PC-9 (cell line): ENCODE measurements around the gene NLRP1. TPM values are rescaled to one million over a fixed set of nuclear protein-coding genes. Genes with fewer than 3 reads are reported as not detected.
A peak's percentile ranks its signal among the peaks of the same experiment; 100 is the strongest.

Experiments used
- BruUV-seq: library from RNA; stranded (reverse); fragments of 400-500 nt; replicated peaks from 2 replicates; lab custom pipeline; 2021; lab: Mats Ljungman, UMichigan
- CTCF ChIA-PET: fragments of 300-600 bp; sonication (Branson Sonifier 250); formaldehyde crosslinking; loops from one replicate; lab custom pipeline; 2022; ENCODE audit warnings: antibody characterized with exemption; lab: Charles Lee
- POLR2A ChIA-PET: fragments of 300-600 bp; sonication (Branson Sonifier 250); formaldehyde crosslinking; loops from one replicate; lab custom pipeline; 2022; ENCODE audit warnings: antibody characterized with exemption; ENCODE audit not compliant: unreplicated experiment; lab: Charles Lee
- DNase-seq, 2 experiments: peaks; one replicate each; pipeline versions ENCODE4 v3.0.0 to v3.0.0-alpha.2; 2015 to 2022; ENCODE audit warnings: mixed read lengths in 1 of 2
- H2AFZ ChIP-seq: fragments of 200-600 bp; sonication (generic); 2 replicates; pipeline ENCODE4 v1.8.1; 2017; ENCODE audit warnings: antibody characterized with exemption
- H3F3A ChIP-seq: fragments of 200-600 bp; sonication (generic); 2 replicates; pipeline ENCODE4 v1.8.1; 2017; ENCODE audit warnings: antibody characterized with exemption, mild to moderate bottlenecking, low read depth; ENCODE audit not compliant: insufficient read depth
- H3K27ac ChIP-seq: fragments of 200-600 bp; sonication (generic); 2 replicates; pipeline ENCODE4 v1.6.1; 2016; ENCODE audit warnings: mixed run types
- H3K27me3 ChIP-seq: fragments of 200-600 bp; sonication (generic); 2 replicates; pipeline ENCODE4 v1.6.1; 2016; ENCODE audit warnings: low read depth, mixed run types; ENCODE audit not compliant: insufficient read depth
- H3K36me3 ChIP-seq: fragments of 200-600 bp; sonication (generic); 2 replicates; pipeline ENCODE4 v1.6.1; 2016; ENCODE audit warnings: low read depth, mixed run types
- H3K4me1 ChIP-seq: fragments of 200-600 bp; sonication (generic); replicated peaks from 2 replicates; pipeline ENCODE4 v1.6.1; 2016; ENCODE audit warnings: mixed run types; ENCODE audit not compliant: insufficient read depth
- H3K4me2 ChIP-seq: fragments of 200-600 bp; sonication (generic); 2 replicates; pipeline ENCODE4 v1.6.1; 2017; ENCODE audit warnings: mixed run types
- H3K4me3 ChIP-seq: fragments of 200-600 bp; sonication (generic); 2 replicates; pipeline ENCODE4 v1.6.1; 2016; ENCODE audit warnings: mixed run types
- H3K79me2 ChIP-seq: fragments of 200-600 bp; sonication (generic); 2 replicates; pipeline ENCODE4 v1.6.1; 2017; ENCODE audit warnings: low read depth, mixed run types
- H3K9me2 ChIP-seq: fragments of 200-600 bp; sonication (generic); 2 replicates; pipeline ENCODE4 v1.8.1; 2017; ENCODE audit warnings: mild to moderate bottlenecking; ENCODE audit not compliant: insufficient read depth
- H3K9me3 ChIP-seq: fragments of 200-600 bp; sonication (generic); 2 replicates; pipeline ENCODE4 v1.8.1; 2016; ENCODE audit warnings: low read depth; ENCODE audit not compliant: insufficient read depth
- H4K20me1 ChIP-seq: fragments of 200-600 bp; sonication (generic); 2 replicates; pipeline ENCODE4 v1.8.1; 2017; ENCODE audit not compliant: insufficient read depth
- CTCF ChIP-seq: fragments of 200-600 bp; sonication (generic); conservative IDR thresholded peaks from 2 replicates; pipeline ENCODE4 v1.6.1; 2017; ENCODE audit warnings: mixed run types, antibody characterized with exemption, mild to moderate bottlenecking, moderate library complexity
- EZH2 ChIP-seq: fragments of 200-600 bp; sonication (generic); IDR thresholded peaks from 2 replicates; pipeline ENCODE4 v1.8.0; 2017; ENCODE audit warnings: antibody characterized with exemption, low read depth
- intact Hi-C: fragments of 100-400 bp; cut with micrococcal nuclease; formaldehyde crosslinking; loops from one replicate; pipeline ENCODE4 v1.10.0; 2022; ENCODE audit not compliant: unreplicated experiment
- total RNA-seq: library from RNA; stranded (reverse); gene quantifications from 2 replicates; pipeline ENCODE4 v1.2.3, GENCODE V29; 2021

The NLRP1 gene
- total RNA-seq, 1 experiment from 2014 or later = 0.63 TPM

- Histone ChIP-seq H3K36me3 (no peaks in the 10 kb centered on the region), H3K4me1 (peaks cover 15% of the 10 kb centered on the region; the same call in 1 of the 2 replicates), H3K4me3 (no peak overlapping the region), H4K20me1 (peaks cover 43% of the 10 kb centered on the region), H3K4me2 (no peak overlapping the region), H3K9me2 (no peaks in the 10 kb centered on the region), H2AFZ (no peak overlapping the region), H3K27ac (no peak overlapping the region), H3K27me3 (no peaks in the 10 kb centered on the region), H3K79me2 (no peaks in the 10 kb centered on the region), H3F3A (peaks cover 7% of the 10 kb centered on the region), H3K9me3 (no peaks in the 10 kb centered on the region)
- CTCF ChIA-PET = interaction anchor here (0.8 kb wide), 1 partner anchor 836 kb away, joined by 3 read pairs; no protein-coding TSS in a partner anchor
- DNase-seq = no peak
- POLR2A ChIA-PET = no interaction called here
- TF ChIP-seq CTCF (no peak), EZH2 (no peak)
- intact Hi-C loops = loop anchor here (5.0 kb wide), 2 partner anchors 119 to 1059 kb away; no protein-coding TSS in a partner anchor
- BruUV-seq = no TSS peak
Observed at GRCh38 chr17:5588584-5588983, 4.3 kb upstream of the NLRP1 start.

- intact Hi-C loops = loop anchor here (1.0 to 5.0 kb wide), 4 partner anchors 120 to 1060 kb away; no protein-coding TSS in a partner anchor
- POLR2A ChIA-PET = no interaction called here
Observed at GRCh38 chr17:5587438-5588032, 3.2 kb upstream of the NLRP1 start.

GRCh38 chr17:5585836-5586521 is 1.7 kb upstream of the NLRP1 start:
- intact Hi-C loops = loop anchor here (5.0 kb wide), 2 partner anchors 121 to 1061 kb away; no protein-coding TSS in a partner anchor
- H3K4me3 ChIP-seq = no peak overlapping the region
- H3K9me2 ChIP-seq = no peaks in the 10 kb centered on the region
- no peaks in the 10 kb centered on the region for H3K36me3 ChIP-seq
- H4K20me1 ChIP-seq = peaks cover 27% of the 10 kb centered on the region
- no peak overlapping the region for H3K27ac ChIP-seq
- ChIA-PET CTCF (no interaction called here), POLR2A (no interaction called here)
- peaks cover 15% of the 10 kb centered on the region; the same call in 1 of the 2 replicates for H3K4me1 ChIP-seq
- peaks cover 7% of the 10 kb centered on the region for H3F3A ChIP-seq
- no peaks in the 10 kb centered on the region for H3K9me3 ChIP-seq
- no peaks in the 10 kb centered on the region for H3K79me2 ChIP-seq
- H3K4me2 ChIP-seq = no peak overlapping the region
- H3K27me3 ChIP-seq = no peaks in the 10 kb centered on the region
- TF ChIP-seq CTCF (no peak), EZH2 (no peak)
- DNase-seq = peak in 1 of 2 experiments; percentile 15
- no peak overlapping the region for H2AFZ ChIP-seq
- no TSS peak for BruUV-seq

More at GRCh38 chr17:5587438-5588032, 3.2 kb upstream of the NLRP1 start:
- no peaks in the 10 kb centered on the region for H3K9me2 ChIP-seq
- peak; percentile 36 to 61 for DNase-seq
- no peaks in the 10 kb centered on the region for H3K79me2 ChIP-seq
- H3K9me3 ChIP-seq = no peaks in the 10 kb centered on the region
- H3K4me3 ChIP-seq = no peak overlapping the region
- peaks cover 7% of the 10 kb centered on the region for H3F3A ChIP-seq
- H3K27ac ChIP-seq = no peak overlapping the region
- TF ChIP-seq CTCF = peak; percentile 98
- TF ChIP-seq EZH2 = no peak
- H3K4me2 ChIP-seq = no peak overlapping the region
- no peak overlapping the region for H2AFZ ChIP-seq
- no TSS peak for BruUV-seq
- CTCF ChIA-PET = no interaction called here
- H3K36me3 ChIP-seq = no peaks in the 10 kb centered on the region
- H4K20me1 ChIP-seq = peaks cover 33% of the 10 kb centered on the region
- no peaks in the 10 kb centered on the region for H3K27me3 ChIP-seq
- peaks cover 15% of the 10 kb centered on the region; the same call in 1 of the 2 replicates for H3K4me1 ChIP-seq
